ENCODE data around the gene SEC24B. TPM values are rescaled to one million over a fixed set of nuclear protein-coding genes. Genes with fewer than 3 reads are reported as not detected.

SEC24B gene
- total RNA-seq = 10 to 100 TPM; 29.5 to 29.9 TPM

DNA sequence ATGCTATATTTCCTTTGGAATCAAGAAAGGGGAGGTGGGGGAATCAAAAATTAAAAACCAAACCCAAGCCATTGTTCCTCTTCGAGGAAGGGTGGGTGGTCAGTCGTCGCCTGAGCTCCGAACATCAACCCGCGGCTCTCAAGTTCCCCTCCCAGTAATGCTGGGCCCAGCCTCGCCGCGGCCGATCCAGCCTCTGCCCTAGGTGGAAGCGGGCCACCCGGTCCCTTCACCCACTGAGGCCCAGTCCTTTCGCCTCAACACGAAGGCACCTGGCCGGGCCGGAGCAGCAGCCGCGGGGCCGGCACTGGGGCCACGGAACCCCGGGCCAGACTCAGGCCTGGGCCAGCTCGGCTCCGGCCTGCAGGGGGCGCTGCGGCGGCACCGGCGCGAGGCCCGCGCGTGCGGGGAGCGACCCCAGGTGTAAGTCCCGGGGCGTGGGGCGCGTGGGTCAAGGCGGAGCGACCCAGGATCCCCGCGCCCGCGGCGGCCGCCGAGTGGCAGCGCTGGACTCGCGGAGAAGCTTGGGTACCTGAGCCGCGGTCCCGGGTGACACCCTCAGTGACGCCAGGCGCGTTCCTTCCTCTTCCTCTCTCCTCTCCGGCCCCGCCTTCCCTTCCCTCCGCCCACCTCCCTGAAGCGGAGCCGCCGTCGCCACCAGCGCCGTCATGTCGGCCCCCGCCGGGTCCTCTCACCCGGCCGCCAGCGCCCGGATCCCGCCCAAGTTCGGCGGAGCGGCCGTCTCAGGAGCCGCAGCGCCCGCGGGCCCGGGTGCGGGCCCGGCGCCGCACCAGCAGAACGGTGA is at the start of gene SEC24B:
TSS of gene SEC24B (plus strand) at position 611 of the 802 bp plus-strand sequence. CDS start at position 666, 55 bp downstream.
- Mint-ChIP-seq H3K27me3 (no peaks in the 10 kb centered on the region), H3K9me3 (no peaks in the 10 kb centered on the region), H3K4me1 (ENCODE audit: low read depth in 2 of 2) (peaks cover 26 to 37% of the 10 kb centered on the region in 2 donors), H3K4me3 (peak within 1 kb of the TSS; percentile 88), H3K36me3 (peaks cover 5% of the 10 kb centered on the region), H3K27ac (peak within 1 kb of the TSS; percentile 78 to 79)
- DNase-seq (ENCODE audit: low spot score) (peak; percentile 94), ATAC-seq (peak; percentile 94 to 96)

DNA sequence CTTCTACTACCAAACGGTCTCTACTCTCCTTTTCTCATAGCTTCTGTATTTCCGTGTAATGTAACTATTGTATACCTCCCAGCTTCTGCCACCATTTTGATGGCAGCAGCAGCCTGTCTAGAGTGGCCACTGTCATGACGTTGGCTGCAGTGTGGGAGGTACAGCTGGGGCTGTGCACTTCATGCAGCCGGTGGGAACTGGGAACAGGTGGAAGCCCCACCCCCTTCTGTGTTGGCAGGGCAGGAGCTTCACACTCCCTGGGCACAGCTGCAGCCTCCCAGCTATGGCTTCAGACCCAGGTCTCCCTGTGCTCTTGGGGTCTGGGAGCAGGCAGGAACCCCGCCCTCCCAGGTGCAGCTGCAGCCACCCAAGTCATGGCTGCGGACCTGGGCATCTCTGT is 49.8 kb upstream of the SEC24B start:
- ATAC-seq (no peak), DNase-seq (ENCODE audit: low spot score) (no peak)
- no peaks in the 10 kb centered on the region for H3K4me1 Mint-ChIP-seq (ENCODE audit: low read depth in 2 of 2)
- H3K4me3 Mint-ChIP-seq = no peak overlapping the region
- no peak overlapping the region for H3K27ac Mint-ChIP-seq
- no peaks in the 10 kb centered on the region for H3K36me3 Mint-ChIP-seq
- no peaks in the 10 kb centered on the region for H3K9me3 Mint-ChIP-seq
- peaks cover 20 to 25% of the 10 kb centered on the region in 2 donors for H3K27me3 Mint-ChIP-seq

DNA sequence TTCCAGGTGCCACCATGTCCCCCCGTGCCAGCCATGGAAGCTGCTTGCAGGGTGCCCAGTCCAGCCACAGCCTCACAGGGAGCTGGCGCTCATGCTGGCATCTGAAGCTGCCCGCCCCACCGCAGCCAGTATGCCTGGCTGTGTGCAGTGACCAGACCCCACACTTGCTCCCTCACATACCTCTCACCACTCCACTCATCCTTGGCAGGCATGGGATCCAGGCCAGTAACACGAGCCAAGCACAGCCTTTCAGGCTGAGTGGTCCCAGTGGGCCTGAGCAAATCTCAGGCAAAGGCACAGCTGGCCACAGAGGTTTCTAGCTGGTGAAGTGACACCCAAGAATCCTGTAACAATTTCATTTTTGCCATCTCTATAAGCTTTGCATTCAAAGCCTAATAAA is 48.4 kb upstream of the SEC24B start:
- H3K36me3 Mint-ChIP-seq = no peaks in the 10 kb centered on the region
- no peaks in the 10 kb centered on the region for H3K4me1 Mint-ChIP-seq (ENCODE audit: low read depth in 2 of 2)
- ATAC-seq (no peak), DNase-seq (ENCODE audit: low spot score) (no peak)
- no peak overlapping the region for H3K4me3 Mint-ChIP-seq
- no peaks in the 10 kb centered on the region for H3K9me3 Mint-ChIP-seq
- H3K27ac Mint-ChIP-seq = no peak overlapping the region
- H3K27me3 Mint-ChIP-seq = peaks cover 20 to 25% of the 10 kb centered on the region in 2 donors

DNA sequence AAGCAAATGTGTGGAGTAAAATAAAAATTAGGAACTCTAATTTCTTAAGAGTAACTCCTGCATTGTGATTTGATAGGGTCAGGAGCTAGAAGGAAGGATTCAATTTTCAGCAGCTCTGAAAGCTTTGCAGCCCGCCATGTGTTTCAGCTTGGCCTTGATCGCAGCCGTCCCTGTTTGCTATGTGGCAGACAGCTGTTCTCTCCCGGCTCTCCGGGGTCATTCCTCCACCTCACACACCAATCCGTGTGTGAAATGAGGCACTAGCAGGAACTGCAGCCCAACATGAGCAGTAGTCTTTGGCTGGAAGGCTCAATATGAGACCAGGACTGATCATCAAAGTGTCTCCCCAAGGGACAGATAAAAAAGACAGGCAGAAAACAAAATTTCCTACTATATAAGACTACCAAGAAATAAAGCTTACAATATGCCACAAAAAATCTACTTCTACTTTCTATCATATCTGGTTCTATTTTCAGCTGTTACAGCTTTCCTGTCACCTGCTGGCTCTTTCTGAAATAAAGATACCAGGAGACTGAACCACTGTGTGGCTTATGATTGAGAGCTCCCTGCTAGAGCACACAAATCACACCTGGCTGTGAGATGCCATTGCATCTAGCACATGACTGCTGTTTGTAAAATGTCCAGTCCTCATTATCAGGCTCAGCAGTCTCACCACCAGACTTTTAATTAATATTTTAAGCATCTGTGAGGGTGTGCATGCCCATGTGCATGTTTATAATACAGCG is 44.1 kb upstream of the SEC24B start:
- peaks cover 18 to 21% of the 10 kb centered on the region in 2 donors for H3K27me3 Mint-ChIP-seq
- no peaks in the 10 kb centered on the region for H3K36me3 Mint-ChIP-seq
- peaks cover 0 to 3% of the 10 kb centered on the region in 2 donors for H3K4me1 Mint-ChIP-seq (ENCODE audit: low read depth in 2 of 2)
- no peaks in the 10 kb centered on the region for H3K9me3 Mint-ChIP-seq
- no peak for DNase-seq (ENCODE audit: low spot score)
- ATAC-seq = no peak
- H3K4me3 Mint-ChIP-seq = no peak overlapping the region
- no peak overlapping the region for H3K27ac Mint-ChIP-seq

DNA sequence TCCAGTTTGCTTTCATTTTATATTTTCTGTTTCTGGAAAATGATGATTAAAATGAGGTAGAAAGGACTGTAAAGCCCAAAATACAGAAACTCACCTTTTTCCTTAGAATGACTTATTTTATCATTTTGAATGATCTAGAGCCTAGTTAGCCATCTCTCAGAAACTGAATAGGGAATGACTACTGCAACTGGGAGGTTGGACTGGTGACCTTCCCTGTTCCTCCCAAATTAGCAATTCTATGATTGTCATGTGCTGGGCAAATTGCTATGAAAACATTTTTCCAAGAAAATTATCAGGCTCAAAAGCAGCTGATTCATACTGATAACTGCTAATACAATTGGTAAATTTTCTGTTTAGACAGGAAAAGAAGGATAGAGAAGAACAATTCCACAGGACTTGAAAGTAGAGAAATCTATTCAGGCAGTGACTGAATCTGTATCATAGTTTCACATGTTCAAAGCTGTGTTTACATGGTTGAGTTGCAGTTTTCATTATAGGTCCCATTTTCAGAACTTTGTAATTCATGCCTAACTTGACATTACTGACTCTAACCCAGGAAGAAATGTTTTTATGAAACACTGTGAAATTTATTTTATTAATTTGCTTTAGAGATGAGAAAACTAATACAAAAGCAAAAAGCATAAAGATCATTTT is 43.4 kb upstream of the SEC24B start:
- Mint-ChIP-seq H3K4me3 (no peak overlapping the region), H3K9me3 (no peaks in the 10 kb centered on the region), H3K27ac (no peak overlapping the region), H3K4me1 (ENCODE audit: low read depth in 2 of 2) (peaks cover 0 to 3% of the 10 kb centered on the region in 2 donors), H3K36me3 (no peaks in the 10 kb centered on the region), H3K27me3 (peaks cover 16 to 18% of the 10 kb centered on the region in 2 donors)
- DNase-seq (ENCODE audit: low spot score) (no peak), ATAC-seq (no peak)

DNA sequence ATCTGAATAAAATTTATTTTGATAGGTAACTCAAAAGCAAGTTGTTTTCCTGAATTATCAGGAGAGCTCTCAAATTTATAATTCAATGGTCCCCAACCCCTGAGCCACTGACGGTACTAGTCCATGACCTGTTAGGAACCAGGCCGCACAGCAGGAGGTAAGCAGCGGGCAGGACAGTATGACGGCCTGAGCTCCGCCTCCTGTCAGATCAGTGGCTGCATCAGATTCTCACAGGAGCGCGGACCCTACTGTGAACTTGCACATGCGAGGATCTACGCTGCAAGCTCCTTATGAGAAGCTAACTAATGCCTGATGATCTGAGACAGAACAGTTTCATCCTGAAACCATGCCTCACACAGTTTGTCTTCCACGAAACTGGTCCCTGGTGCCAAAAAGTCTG is 37.9 kb upstream of the SEC24B start:
- Mint-ChIP-seq H3K4me3 (no peak overlapping the region), H3K27me3 (peaks cover 20 to 23% of the 10 kb centered on the region in 2 donors), H3K4me1 (ENCODE audit: low read depth in 2 of 2) (peaks cover 0 to 2% of the 10 kb centered on the region in 2 donors), H3K9me3 (no peaks in the 10 kb centered on the region), H3K36me3 (no peaks in the 10 kb centered on the region), H3K27ac (no peak overlapping the region)
- ATAC-seq (no peak), DNase-seq (ENCODE audit: low spot score) (no peak)

DNA sequence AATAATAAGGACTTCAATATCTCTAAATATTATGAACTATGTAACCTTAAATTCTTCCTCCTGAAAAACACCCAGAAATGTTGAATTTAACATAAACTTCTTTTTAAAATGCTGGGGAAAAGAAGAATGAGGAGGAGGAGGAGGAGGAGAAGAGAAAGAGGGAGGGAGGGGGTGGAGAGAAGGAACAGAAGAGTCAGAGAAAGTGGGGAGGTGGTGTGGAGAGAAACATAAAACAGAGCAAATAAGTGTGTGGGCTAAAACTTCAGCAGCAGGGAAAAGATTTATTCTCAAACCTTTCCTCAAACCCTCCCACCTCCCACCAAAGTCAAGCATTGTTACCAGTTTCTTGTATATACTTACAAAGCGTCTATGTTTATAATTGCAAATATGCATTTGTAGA is 34.7 kb upstream of the SEC24B start:
- DNase-seq (ENCODE audit: low spot score) (no peak), ATAC-seq (no peak)
- Mint-ChIP-seq H3K9me3 (no peaks in the 10 kb centered on the region), H3K27me3 (peaks cover 26 to 39% of the 10 kb centered on the region in 2 donors), H3K4me1 (ENCODE audit: low read depth in 2 of 2) (no peaks in the 10 kb centered on the region), H3K36me3 (no peaks in the 10 kb centered on the region), H3K27ac (no peak overlapping the region), H3K4me3 (no peak overlapping the region)

DNA sequence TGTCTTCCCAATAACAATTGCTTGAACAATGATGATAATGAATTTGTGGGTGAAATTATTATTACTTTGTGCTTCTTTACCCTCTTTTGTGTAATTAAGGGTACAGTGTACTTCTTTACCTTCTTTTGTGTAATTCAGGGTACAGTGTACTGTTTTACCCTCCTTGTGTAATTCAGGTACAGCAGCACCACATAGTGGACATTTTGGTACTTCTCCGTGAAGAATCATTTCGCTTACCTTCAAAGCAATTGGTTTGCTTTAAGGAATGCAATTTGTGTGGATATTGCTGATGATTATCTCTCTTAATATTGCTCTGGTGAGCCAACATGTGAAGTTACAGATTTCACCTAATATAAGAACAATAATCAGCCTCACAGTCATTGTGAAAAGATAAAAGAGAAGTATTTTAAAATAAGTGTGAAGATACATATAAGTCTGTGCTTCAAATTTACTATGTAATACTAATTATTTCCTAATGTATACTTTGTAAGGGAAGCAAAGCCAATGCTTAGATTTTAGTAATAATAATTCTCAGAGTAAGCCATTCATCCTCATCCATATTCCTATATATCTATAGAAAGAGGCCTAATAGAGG is 27.2 kb upstream of the SEC24B start:
- H3K9me3 Mint-ChIP-seq = no peaks in the 10 kb centered on the region
- no peak for DNase-seq (ENCODE audit: low spot score)
- no peak overlapping the region for H3K4me3 Mint-ChIP-seq
- no peaks in the 10 kb centered on the region for H3K36me3 Mint-ChIP-seq
- no peak for ATAC-seq
- H3K27me3 Mint-ChIP-seq = peaks cover 17 to 28% of the 10 kb centered on the region in 2 donors
- no peak overlapping the region for H3K27ac Mint-ChIP-seq
- peaks cover 0 to 3% of the 10 kb centered on the region in 2 donors for H3K4me1 Mint-ChIP-seq (ENCODE audit: low read depth in 2 of 2)

DNA sequence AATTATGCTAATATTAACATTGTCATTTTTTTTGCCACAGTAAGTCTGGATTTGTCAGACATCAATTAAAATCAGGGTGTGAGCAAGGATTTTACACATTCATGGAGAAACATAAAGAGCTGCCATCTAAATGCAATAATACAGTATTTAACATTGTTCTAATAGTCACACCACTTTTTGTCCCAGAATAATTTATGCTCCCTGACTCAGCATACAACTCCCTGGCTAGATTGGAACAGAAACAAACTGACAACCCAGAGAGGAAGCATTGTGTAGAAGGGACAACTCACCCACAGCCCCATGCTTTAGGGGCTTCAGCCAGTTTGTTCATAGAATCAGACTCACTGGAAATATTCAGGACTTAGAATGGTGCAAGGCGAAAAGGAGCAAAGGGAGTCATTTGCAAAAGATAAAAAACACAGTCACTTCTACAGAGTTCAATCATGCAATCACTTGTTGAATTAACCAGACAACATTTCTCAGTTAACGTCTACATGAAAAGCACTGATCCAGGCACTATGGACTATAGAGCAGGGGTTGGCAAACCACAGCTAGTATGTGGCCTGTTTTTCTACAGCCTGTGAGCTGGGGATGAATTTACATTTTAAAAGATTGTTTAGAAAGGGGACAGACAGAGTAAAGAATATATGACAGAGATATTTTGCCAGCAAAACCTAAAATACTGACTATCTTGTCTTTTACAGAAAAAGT is 26.4 kb upstream of the SEC24B start:
- Mint-ChIP-seq H3K9me3 (no peaks in the 10 kb centered on the region), H3K4me1 (ENCODE audit: low read depth in 2 of 2) (peaks cover 0 to 3% of the 10 kb centered on the region in 2 donors), H3K27me3 (peaks cover 11 to 21% of the 10 kb centered on the region in 2 donors), H3K27ac (no peak overlapping the region), H3K36me3 (no peaks in the 10 kb centered on the region), H3K4me3 (no peak overlapping the region)
- ATAC-seq = no peak
- no peak for DNase-seq (ENCODE audit: low spot score)

DNA sequence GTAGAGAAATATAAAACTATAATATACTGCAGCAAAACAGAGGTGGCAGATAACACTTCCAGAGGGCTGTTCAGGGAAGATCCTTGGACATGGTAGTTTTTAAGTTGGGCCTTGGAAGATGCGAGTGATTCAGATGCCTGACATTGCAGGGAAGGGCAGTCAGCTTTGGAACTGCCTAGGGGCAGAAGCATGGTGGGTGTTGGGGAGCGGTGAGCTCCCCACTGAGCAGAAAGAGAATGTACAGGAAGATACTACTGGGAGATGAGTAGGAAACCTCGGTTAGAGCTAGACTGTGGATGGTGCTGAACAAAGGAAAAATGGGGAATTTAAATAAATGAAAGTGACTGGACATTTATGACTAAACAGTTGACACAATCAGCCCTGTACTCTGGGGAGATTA is 24.9 kb upstream of the SEC24B start:
- H3K36me3 Mint-ChIP-seq = no peaks in the 10 kb centered on the region
- H3K27me3 Mint-ChIP-seq = peaks cover 8 to 14% of the 10 kb centered on the region in 2 donors
- peaks cover 0 to 3% of the 10 kb centered on the region in 2 donors for H3K4me1 Mint-ChIP-seq (ENCODE audit: low read depth in 2 of 2)
- no peaks in the 10 kb centered on the region for H3K9me3 Mint-ChIP-seq
- ATAC-seq (no peak), DNase-seq (ENCODE audit: low spot score) (no peak)
- no peak overlapping the region for H3K27ac Mint-ChIP-seq
- no peak overlapping the region for H3K4me3 Mint-ChIP-seq

DNA sequence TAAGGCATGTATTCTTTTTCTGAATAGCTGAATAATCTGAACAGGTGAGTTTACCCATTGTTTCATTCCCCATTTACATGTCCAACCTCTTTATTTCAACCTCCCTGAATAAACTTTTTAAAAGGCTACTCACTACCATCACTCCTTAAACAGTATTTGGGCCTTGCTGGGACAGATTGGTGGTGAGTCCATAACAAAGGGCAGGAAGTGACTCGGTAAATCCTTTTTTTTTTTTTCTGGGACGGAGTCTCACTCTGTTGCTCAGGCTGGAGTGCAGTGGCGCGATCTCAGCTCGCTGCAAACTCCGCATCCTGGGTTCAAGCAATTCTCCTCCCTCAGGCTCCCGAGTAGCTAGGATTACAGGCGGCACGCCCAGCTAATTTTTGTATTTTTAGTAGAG is 23.4 kb upstream of the SEC24B start:
- no peak for DNase-seq (ENCODE audit: low spot score)
- no peak for ATAC-seq
- H3K9me3 Mint-ChIP-seq = no peaks in the 10 kb centered on the region
- H3K4me3 Mint-ChIP-seq = no peak overlapping the region
- peaks cover 3 to 7% of the 10 kb centered on the region in 2 donors for H3K27me3 Mint-ChIP-seq
- no peaks in the 10 kb centered on the region for H3K36me3 Mint-ChIP-seq
- peaks cover 0 to 3% of the 10 kb centered on the region in 2 donors for H3K4me1 Mint-ChIP-seq (ENCODE audit: low read depth in 2 of 2)
- H3K27ac Mint-ChIP-seq = no peak overlapping the region

DNA sequence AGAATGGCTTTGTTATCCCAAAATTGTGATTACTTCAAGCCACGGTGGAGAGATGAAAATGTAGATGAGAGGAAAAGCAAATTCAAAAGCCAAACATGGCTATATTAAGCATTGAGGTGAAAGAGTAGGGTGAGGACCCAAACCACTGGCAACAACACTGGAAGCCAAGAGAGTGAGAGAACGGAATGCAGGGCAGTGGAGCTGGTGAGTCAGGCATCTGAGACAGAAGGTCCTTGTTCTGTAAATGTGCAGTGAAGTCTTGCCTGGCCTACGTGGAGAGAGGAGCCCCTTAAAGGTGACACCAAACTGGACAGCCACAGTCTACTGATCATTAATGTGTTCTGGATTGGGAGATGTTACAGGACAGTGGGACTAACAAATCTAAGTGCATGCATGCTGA is 22.8 kb upstream of the SEC24B start:
- Mint-ChIP-seq H3K4me3 (no peak overlapping the region), H3K36me3 (no peaks in the 10 kb centered on the region), H3K27me3 (peaks cover 3 to 7% of the 10 kb centered on the region in 2 donors), H3K4me1 (ENCODE audit: low read depth in 2 of 2) (peaks cover 0 to 3% of the 10 kb centered on the region in 2 donors), H3K9me3 (no peaks in the 10 kb centered on the region), H3K27ac (no peak overlapping the region)
- DNase-seq (ENCODE audit: low spot score) (no peak), ATAC-seq (no peak)

DNA sequence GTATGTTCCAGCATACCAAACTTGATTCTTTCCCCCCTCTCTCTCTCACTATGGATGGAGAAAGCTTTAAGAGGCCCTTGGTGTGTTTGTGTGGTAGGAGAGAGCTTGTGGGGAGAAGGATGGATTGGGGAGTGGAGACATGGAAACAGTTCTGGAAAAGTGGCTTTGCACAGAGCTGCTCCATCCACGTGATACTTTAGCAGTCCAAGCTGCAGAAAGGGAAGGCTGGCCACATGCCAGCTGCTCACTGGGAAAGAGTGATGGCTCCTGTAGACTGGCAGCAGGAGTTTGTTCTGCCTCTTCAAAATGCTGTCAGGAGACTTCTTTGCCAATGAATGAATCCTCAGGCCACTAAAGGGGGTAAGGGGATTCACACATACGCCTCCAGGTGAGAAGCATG is 21.7 kb upstream of the SEC24B start:
- Mint-ChIP-seq H3K4me1 (ENCODE audit: low read depth in 2 of 2) (no peaks in the 10 kb centered on the region), H3K4me3 (no peak overlapping the region), H3K27me3 (no peaks in the 10 kb centered on the region), H3K27ac (no peak overlapping the region), H3K36me3 (no peaks in the 10 kb centered on the region), H3K9me3 (no peaks in the 10 kb centered on the region)
- no peak for DNase-seq (ENCODE audit: low spot score)
- no peak for ATAC-seq

All from natural killer cell treated with Interleukin-12 subunit alpha and Interleukin-12 subunit beta and Interleukin-15 and Interleukin-18, amount 100 ng/mL, for 72 hours (primary cell).